Activated B cell treated with CpG ODN at 0.5 μM for 24 hours (primary cell): ENCODE data around the gene DUS2. TPM values are rescaled to one million over a fixed set of nuclear protein-coding genes. Genes with fewer than 3 reads are reported as not detected.

Experiments used
- ATAC-seq: fragments of 200-7000 bp; cut with Tn5 transposase; one replicate; pipeline ENCODE4 v1.10.0; 2021; ENCODE audit warnings: low read depth, mild to moderate bottlenecking, moderate library complexity
- CTCF ChIA-PET: fragments of 350-600 bp; sonication (Branson Sonifier 250); formaldehyde crosslinking; loops from one replicate; lab custom pipeline; 2021; ENCODE audit warnings: antibody characterized with exemption; lab: Charles Lee
- POLR2A ChIA-PET: fragments of 350-600 bp; sonication (Branson Sonifier 250); formaldehyde crosslinking; loops from one replicate; lab custom pipeline; 2021; ENCODE audit warnings: antibody characterized with exemption; lab: Charles Lee
- DNase-seq: peaks from one replicate; pipeline ENCODE4 v3.0.0; 2022
- H3K27ac Mint-ChIP-seq: one replicate; pipeline ENCODE4 v1.8.0; 2020; ENCODE audit warnings: mixed read lengths
- H3K27me3 Mint-ChIP-seq: one replicate; pipeline ENCODE4 v1.8.0; 2021; ENCODE audit warnings: mixed read lengths
- H3K36me3 Mint-ChIP-seq: one replicate; pipeline ENCODE4 v1.8.0; 2021; ENCODE audit warnings: low read depth, mixed read lengths
- H3K4me1 Mint-ChIP-seq: one replicate; pipeline ENCODE4 v1.8.0; 2021; ENCODE audit warnings: mixed read lengths
- H3K4me3 Mint-ChIP-seq: one replicate; pipeline ENCODE4 v1.8.0; 2020; ENCODE audit warnings: mild to moderate bottlenecking, mixed read lengths
- H3K9me3 Mint-ChIP-seq: one replicate; pipeline ENCODE4 v1.8.0; 2020; ENCODE audit warnings: mixed read lengths
- CTCF ChIP-seq: fragments of 200-600 bp; IDR thresholded peaks from one replicate; pipeline ENCODE4 v1.8.0; 2022; ENCODE audit warnings: antibody characterized with exemption, mild to moderate bottlenecking
- intact Hi-C: fragments of 100-400 bp; cut with micrococcal nuclease; formaldehyde crosslinking; loops from one replicate; pipeline ENCODE4 v1.15.1; 2024
- total RNA-seq: library from RNA; stranded (reverse); gene quantifications from 2 replicates; pipeline ENCODE4 v1.2.3, GENCODE V29; 2022

DUS2 gene
- total RNA-seq, 1 donor from 2014 or later: 62.0 TPM

GRCh38 chr16:68076560-68076959, 53.5 kb downstream of the DUS2 start:
- peaks cover 73% of the 10 kb centered on the region for H3K36me3 Mint-ChIP-seq
- H3K4me1 Mint-ChIP-seq: peaks cover 88% of the 10 kb centered on the region
- CTCF ChIA-PET: interaction anchor here (6.3 kb wide), 1 partner anchor 7 kb away, joined by 54 read pairs; the partner anchor contains the start of gene NFATC3
- no peaks in the 10 kb centered on the region for H3K9me3 Mint-ChIP-seq
- peak overlapping the region; percentile 96 for H3K27ac Mint-ChIP-seq
- no peaks in the 10 kb centered on the region for H3K27me3 Mint-ChIP-seq
- DNase-seq (no peak), ATAC-seq (no peak)
- H3K4me3 Mint-ChIP-seq: no peak overlapping the region
- intact Hi-C loops: loop anchor here (10.0 kb wide), 1 partner anchor 412 kb away; the partner anchor contains the start of genes ACD, C16orf86, ENKD1 and PARD6A
- no peak for TF ChIP-seq CTCF
- POLR2A ChIA-PET: interaction anchor here (0.5 to 9.1 kb wide), 4 partner anchors 8 to 141 kb away, joined by 3 to 211 read pairs (median 4); partner anchors contain the start of gene NFATC3

- Mint-ChIP-seq H3K4me3 (peak overlapping the region; percentile 33), H3K4me1 (peaks cover 89% of the 10 kb centered on the region), H3K27me3 (no peaks in the 10 kb centered on the region), H3K27ac (peak overlapping the region; percentile 91), H3K36me3 (peaks cover 65% of the 10 kb centered on the region), H3K9me3 (no peaks in the 10 kb centered on the region)
- ATAC-seq (no peak), DNase-seq (no peak)
- ChIA-PET CTCF (no interaction called here), POLR2A (no interaction called here)
- intact Hi-C loops: loop anchor here (10.0 kb wide), 1 partner anchor 413 kb away; the partner anchor contains the start of genes ACD, C16orf86, ENKD1 and PARD6A
- no peak for TF ChIP-seq CTCF
These were observed 55.0 kb downstream of the DUS2 start for GRCh38 chr16:68077866-68078700.

- Mint-ChIP-seq H3K9me3 (no peaks in the 10 kb centered on the region), H3K27ac (peak overlapping the region; percentile 91), H3K36me3 (peaks cover 62% of the 10 kb centered on the region), H3K4me1 (peaks cover 93% of the 10 kb centered on the region), H3K4me3 (no peak overlapping the region), H3K27me3 (no peaks in the 10 kb centered on the region)
- DNase-seq (no peak), ATAC-seq (no peak)
- TF ChIP-seq CTCF: no peak
- intact Hi-C loops: loop anchor here (10.0 kb wide), 1 partner anchor 414 kb away; the partner anchor contains the start of genes ACD, C16orf86, ENKD1 and PARD6A
- POLR2A ChIA-PET: interaction anchor here (1.2 to 2.3 kb wide), 2 partner anchors 8 to 27 kb away, joined by 4 to 16 read pairs; no protein-coding TSS in a partner anchor
- CTCF ChIA-PET: interaction anchor here (1.2 to 2.6 kb wide), 3 partner anchors 7 to 14 kb away, joined by 3 to 11 read pairs (median 6); no protein-coding TSS in a partner anchor
These were observed 55.8 kb downstream of the DUS2 start for GRCh38 chr16:68078701-68079375.

- H3K27me3 Mint-ChIP-seq: no peaks in the 10 kb centered on the region
- H3K36me3 Mint-ChIP-seq: peaks cover 57% of the 10 kb centered on the region
- no peaks in the 10 kb centered on the region for H3K9me3 Mint-ChIP-seq
- peaks cover 93% of the 10 kb centered on the region for H3K4me1 Mint-ChIP-seq
- H3K27ac Mint-ChIP-seq: peak overlapping the region; percentile 91
- ChIA-PET POLR2A (interaction anchor here (1.1 to 2.3 kb wide), 3 partner anchors 9 to 27 kb away, joined by 3 to 16 read pairs (median 4); no protein-coding TSS in a partner anchor), CTCF (interaction anchor here (0.9 to 2.6 kb wide), 4 partner anchors 8 to 263 kb away, joined by 3 to 11 read pairs (median 4); no protein-coding TSS in a partner anchor)
- ATAC-seq: no peak
- intact Hi-C loops: loop anchor here (10.0 kb wide), 1 partner anchor 414 kb away; the partner anchor contains the start of genes ACD, C16orf86, ENKD1 and PARD6A
- no peak for TF ChIP-seq CTCF
- H3K4me3 Mint-ChIP-seq: peak overlapping the region; percentile 64
- DNase-seq: no peak
These were observed 56.2 kb downstream of the DUS2 start for GRCh38 chr16:68079376-68079625.
